ENCODE data around the gene ZNF444. TPM values are rescaled to one million over a fixed set of nuclear protein-coding genes. Genes with fewer than 3 reads are reported as not detected.
A peak's percentile ranks its signal among the peaks of the same experiment; 100 is the strongest.

The ZNF444 gene
- total RNA-seq, 1 donor from 2014 or later: 19.2 TPM

DNA sequence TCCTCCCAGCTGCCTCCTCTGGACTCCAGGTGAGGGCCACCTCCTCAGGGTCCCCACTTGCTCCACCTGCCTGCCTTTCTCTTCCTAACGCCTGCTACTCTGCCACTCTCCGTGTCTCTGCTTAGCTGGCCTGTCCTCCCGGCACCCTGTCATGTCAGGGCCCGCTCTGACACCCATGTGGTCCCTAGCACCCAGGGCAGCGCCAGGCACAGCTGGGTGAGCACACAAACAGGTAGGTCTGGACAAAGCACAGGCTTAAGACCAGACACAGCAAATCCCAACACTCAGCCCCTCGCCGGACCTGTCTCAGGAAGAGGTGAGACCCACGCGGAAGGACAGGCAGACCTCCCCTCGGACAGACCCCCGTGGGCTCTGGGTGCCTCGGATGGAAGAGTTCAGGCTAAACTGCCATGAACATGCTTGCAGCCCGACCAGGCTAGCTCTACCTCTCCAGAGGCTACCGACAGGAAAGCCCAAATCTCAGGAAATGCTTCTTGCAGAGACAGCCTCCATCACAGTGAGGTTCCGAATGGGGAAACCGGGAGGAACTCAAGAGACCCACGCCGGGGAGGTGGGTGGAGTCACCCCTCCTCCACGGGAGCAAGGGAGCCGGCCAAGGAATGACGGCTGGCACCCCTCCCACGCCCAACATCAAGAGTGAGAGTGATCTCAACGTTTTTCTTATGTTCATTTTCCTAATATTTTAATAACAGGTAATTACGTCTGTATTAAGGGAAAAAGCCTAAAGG, 32.5 kb upstream of the ZNF444 start:
- intact Hi-C loops (cut with micrococcal nuclease): no loop called here
- H3K27me3 ChIP-seq (ENCODE audit: low read depth): no peaks in the 10 kb centered on the region
- H3K36me3 ChIP-seq: no peaks in the 10 kb centered on the region
- no peaks in the 10 kb centered on the region for H3K9me3 ChIP-seq (replicated peaks)
- peak overlapping the region; percentile 43 for H3K27ac ChIP-seq (replicated peaks)
- TF ChIP-seq, protein P1, sequence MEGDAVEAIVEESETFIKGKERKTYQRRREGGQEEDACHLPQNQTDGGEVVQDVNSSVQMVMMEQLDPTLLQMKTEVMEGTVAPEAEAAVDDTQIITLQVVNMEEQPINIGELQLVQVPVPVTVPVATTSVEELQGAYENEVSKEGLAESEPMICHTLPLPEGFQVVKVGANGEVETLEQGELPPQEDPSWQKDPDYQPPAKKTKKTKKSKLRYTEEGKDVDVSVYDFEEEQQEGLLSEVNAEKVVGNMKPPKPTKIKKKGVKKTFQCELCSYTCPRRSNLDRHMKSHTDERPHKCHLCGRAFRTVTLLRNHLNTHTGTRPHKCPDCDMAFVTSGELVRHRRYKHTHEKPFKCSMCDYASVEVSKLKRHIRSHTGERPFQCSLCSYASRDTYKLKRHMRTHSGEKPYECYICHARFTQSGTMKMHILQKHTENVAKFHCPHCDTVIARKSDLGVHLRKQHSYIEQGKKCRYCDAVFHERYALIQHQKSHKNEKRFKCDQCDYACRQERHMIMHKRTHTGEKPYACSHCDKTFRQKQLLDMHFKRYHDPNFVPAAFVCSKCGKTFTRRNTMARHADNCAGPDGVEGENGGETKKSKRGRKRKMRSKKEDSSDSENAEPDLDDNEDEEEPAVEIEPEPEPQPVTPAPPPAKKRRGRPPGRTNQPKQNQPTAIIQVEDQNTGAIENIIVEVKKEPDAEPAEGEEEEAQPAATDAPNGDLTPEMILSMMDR (IDR thresholded peaks at IDR 0.05; ENCODE audit: borderline replicate concordance): no peak
- DNase-seq: peak; percentile 60
- peaks cover 92% of the 10 kb centered on the region for H3K4me1 ChIP-seq
- H3K4me3 ChIP-seq: peak overlapping the region; percentile 43

DNA sequence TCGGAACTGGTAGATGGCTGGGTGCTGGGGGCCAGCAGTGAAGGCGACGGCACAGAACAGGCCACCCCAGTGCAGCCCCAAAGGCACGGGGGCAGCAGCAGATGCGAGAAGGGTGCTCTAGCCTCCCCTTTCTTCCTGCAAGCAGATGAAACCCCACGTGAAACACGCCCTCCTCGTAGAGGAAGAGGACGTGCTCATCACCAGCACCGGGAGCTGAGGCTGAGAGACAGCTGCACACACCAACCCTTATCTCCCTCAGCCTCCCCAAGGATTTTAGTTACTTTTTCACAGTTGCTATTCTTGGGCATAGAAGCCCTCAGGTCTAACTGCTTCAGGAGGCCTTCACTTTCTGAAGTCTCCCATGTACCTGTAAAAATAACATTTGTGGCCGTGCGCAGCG, 31.9 kb upstream of the ZNF444 start:
- peaks cover 98% of the 10 kb centered on the region for H3K4me1 ChIP-seq
- no peaks in the 10 kb centered on the region for H3K36me3 ChIP-seq
- no peaks in the 10 kb centered on the region for H3K9me3 ChIP-seq (replicated peaks)
- H3K27ac ChIP-seq (replicated peaks): peak overlapping the region; percentile 43
- peak overlapping the region; percentile 43 for H3K4me3 ChIP-seq
- TF ChIP-seq, protein P1 (IDR thresholded peaks at IDR 0.05; ENCODE audit: borderline replicate concordance): no peak
- no peaks in the 10 kb centered on the region for H3K27me3 ChIP-seq (ENCODE audit: low read depth)
- intact Hi-C loops (cut with micrococcal nuclease): no loop called here
- no peak for DNase-seq

DNA sequence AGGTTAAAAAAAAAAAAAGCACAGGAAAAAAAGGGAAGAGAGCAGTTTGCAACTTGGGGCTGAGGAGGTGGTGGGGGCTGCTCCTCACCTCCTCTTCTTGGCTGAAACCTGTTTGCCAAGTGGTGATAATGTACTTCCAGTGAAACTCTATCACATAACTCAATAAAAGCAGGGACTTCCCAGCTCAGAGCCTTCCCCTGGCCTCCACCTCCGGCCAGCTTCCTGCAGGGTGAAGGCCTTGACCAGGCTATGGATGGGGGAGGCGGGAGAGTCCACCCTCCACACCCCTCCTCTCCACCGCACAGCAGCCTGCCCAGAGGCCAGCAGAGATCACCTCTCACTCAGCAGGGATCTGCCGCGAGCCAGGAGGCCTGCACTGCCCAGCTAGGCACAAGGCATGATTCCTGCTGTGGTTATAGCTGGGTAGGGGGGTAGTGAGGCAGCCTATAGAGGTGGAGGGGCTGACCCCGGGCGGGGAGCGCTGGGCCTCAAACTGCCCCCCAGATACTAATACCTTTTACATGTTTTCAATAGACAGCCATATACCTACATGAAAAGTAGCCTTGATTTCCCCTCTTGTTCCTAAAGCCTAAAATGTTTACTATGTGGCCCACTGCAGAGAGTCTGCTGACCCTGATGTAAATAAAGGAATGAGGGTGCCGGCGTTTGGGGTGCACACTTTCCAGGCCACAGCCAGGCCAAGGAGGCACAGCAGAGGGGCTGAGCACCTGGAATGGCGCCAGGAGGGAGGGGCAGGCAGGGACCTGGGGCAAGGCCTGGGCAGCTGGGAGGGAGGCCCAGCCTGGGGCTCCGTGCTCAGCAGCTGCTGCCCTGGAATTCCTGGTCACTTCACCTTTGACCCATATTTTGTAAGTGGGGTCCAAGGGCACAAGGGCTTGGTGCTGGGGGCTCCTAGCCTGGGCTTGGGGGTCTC, 30.3 kb upstream of the ZNF444 start:
- Histone ChIP-seq H3K4me3 (peak overlapping the region; percentile 35), H3K4me1 (peaks cover 99% of the 10 kb centered on the region), H3K27ac (replicated peaks) (peak overlapping the region; percentile 85), H3K9me3 (replicated peaks) (no peaks in the 10 kb centered on the region), H3K36me3 (no peaks in the 10 kb centered on the region), H3K27me3 (ENCODE audit: low read depth) (no peaks in the 10 kb centered on the region)
- peak; percentile 64 for DNase-seq
- TF ChIP-seq, protein P1 (IDR thresholded peaks at IDR 0.05; ENCODE audit: borderline replicate concordance): no peak
- intact Hi-C loops (cut with micrococcal nuclease): no loop called here

DNA sequence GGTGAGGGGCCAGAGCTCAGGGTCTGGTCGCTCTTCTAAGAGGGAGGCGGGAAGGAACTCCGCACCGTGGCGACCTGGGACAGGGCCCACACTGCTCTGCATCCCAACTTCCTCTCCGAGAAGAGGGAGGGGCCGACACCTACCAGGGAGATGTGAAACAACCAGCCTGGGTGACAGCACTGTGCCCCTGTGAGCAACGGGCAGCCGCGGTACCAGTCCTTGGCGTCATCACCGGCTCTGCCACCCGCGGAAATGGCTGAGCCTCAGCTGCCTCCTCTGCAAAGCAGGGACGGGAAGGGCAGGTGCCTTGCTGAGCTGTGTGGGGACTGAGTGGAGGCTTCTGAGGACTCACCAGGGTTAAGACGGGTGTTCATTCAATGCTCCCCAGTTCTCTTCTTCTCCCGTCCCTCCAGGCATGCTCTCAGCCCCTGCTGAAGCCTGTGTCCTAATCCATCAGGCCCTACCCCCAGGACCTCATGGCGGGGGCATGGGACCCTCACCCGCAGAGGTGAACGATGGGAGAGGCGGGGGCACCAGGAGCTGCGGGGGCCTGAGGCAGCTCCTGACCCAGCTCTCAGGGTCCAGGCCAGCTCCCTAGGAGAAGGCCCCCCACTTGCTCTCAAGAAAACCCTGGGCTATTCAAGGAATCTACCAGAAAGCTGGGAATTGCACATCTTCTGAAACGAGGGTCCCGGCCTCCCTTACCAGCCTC, 29.3 kb upstream of the ZNF444 start:
- no peaks in the 10 kb centered on the region for H3K36me3 ChIP-seq
- H3K27me3 ChIP-seq (ENCODE audit: low read depth): no peaks in the 10 kb centered on the region
- peaks cover 98% of the 10 kb centered on the region for H3K4me1 ChIP-seq
- DNase-seq: peak; percentile 53
- TF ChIP-seq, protein P1 (IDR thresholded peaks at IDR 0.05; ENCODE audit: borderline replicate concordance): no peak
- peak overlapping the region; percentile 35 for H3K4me3 ChIP-seq
- intact Hi-C loops (cut with micrococcal nuclease): no loop called here
- H3K27ac ChIP-seq (replicated peaks): peak overlapping the region; percentile 85
- H3K9me3 ChIP-seq (replicated peaks): no peaks in the 10 kb centered on the region

DNA sequence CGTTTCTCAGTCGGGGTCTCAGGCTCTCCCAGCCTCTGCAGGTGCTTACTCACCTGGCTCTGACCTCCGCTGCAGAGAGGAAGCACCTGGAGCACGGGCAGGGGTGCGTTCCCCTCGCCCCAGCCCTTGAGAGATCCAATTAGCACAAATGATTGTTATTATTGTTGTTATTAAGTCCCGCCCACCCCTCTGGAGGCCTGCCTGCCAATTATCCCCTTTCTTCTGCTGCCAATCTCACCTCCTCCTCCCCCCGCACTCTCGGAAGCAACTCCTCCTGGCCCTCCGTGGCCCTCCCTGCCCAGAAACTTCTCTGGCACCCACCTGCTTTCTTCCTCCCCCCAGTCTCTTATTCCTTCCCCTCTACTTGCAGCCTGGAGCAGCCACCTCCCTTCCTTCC, 28.8 kb upstream of the ZNF444 start:
- H3K27ac ChIP-seq (replicated peaks): peak overlapping the region; percentile 85
- no peak for DNase-seq
- no peaks in the 10 kb centered on the region for H3K9me3 ChIP-seq (replicated peaks)
- no peaks in the 10 kb centered on the region for H3K27me3 ChIP-seq (ENCODE audit: low read depth)
- TF ChIP-seq, protein P1 (IDR thresholded peaks at IDR 0.05; ENCODE audit: borderline replicate concordance): no peak
- intact Hi-C loops (cut with micrococcal nuclease): no loop called here
- no peaks in the 10 kb centered on the region for H3K36me3 ChIP-seq
- H3K4me1 ChIP-seq: peaks cover 98% of the 10 kb centered on the region
- peak overlapping the region; percentile 35 for H3K4me3 ChIP-seq
